ENCODE data around the gene UBASH3A.

Gene UBASH3A

GRCh38 chr21:42496839-42497202 lies 93.1 kb downstream of the UBASH3A start:
- no peaks in the 10 kb centered on the region for H3K9me3 Mint-ChIP-seq
- no peak for DNase-seq
- peak overlapping the region; percentile 98 for H3K27ac Mint-ChIP-seq
- H3K27me3 Mint-ChIP-seq (ENCODE audit: low read depth, poor library complexity), result peaks cover 35% of the 10 kb centered on the region
- H3K4me1 Mint-ChIP-seq, result peaks cover 28% of the 10 kb centered on the region
- TF ChIP-seq CTCF (IDR thresholded peaks at IDR 0.05), result no peak
- H3K36me3 Mint-ChIP-seq (ENCODE audit: low read depth), result no peaks in the 10 kb centered on the region
- peak overlapping the region; percentile 91 for H3K4me3 Mint-ChIP-seq

Data from nephron progenitor cell (in vitro differentiated cells).